HG02798 (cell line): Measurements from ENCODE around the gene IL1RAPL1.

Experiments used
- ATAC-seq: cut with Tn5 transposase; IDR thresholded peaks from one replicate; pipeline ENCODE4 v1.9.1; 2021; ENCODE audit warnings: mild to moderate bottlenecking; ENCODE audit not compliant: unreplicated experiment, poor library complexity

Gene IL1RAPL1

DNA sequence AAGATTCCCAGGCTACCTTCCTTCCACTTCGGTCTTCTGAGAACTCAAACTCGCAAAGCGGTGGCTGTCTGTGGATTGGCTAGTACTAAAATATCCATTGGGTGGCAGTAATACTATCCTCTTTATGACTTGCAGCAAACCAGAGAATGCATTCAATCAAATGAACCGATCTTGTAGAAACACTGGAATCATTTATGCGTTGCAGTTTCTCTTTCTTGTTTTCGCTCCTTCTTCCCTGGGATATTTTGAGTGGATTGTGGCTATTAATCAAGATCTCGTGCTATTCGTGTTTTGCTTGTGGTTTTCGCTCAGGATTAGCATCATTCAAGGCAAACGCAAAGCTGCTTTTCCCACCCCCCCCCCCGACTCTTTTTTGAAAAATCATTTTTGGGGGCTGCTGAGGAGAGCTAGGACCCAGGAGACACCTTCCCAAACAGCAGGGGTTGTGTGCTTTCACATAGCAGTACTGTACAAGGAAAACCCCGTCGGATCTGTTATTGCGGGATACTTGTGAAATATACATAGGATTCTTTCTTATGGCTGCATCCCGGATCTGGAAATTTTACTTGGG, at the start of gene IL1RAPL1:
TSS of gene IL1RAPL1 (plus strand) at position 466 of the 571 bp plus-strand sequence.
- no peak for ATAC-seq

DNA sequence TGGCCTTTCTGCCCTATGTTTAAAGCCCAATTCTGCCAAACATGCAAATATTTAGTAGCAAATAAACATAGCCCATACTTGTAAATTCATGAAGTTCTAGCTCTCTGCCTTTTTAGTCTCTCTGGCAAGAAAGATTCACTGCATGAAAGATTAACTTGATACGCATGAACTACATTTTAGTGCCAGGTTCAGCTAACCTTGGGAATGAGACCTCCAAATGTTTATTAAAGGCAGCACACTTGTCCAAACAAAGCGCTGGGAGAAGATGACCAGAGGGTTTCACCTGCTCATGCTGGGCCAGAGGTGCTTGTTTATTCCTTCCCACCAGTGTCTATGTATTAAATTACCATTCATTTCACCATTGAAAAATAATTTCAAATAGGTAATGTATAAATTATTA, 44.5 kb upstream of the IL1RAPL1 start:
- no peak for ATAC-seq

DNA sequence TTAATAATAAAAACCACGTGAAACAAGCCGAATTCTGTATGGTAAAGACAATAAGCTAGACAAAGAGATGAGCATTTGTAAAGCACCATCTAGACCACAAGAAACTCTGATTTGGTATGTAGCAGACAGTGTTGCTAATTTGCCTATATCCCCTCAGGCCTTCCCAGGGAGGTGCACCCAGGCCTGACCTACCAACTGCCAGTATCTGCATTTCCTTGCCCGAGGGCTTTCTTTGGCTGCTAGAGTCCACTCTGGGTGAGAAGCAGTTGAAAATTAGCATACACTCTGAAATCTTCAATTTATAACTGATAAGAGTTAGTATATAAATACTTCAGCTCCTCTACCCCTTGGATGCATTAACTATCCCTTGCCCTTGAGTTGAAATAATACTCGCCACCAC, 37.4 kb upstream of the IL1RAPL1 start:
- no peak for ATAC-seq

DNA sequence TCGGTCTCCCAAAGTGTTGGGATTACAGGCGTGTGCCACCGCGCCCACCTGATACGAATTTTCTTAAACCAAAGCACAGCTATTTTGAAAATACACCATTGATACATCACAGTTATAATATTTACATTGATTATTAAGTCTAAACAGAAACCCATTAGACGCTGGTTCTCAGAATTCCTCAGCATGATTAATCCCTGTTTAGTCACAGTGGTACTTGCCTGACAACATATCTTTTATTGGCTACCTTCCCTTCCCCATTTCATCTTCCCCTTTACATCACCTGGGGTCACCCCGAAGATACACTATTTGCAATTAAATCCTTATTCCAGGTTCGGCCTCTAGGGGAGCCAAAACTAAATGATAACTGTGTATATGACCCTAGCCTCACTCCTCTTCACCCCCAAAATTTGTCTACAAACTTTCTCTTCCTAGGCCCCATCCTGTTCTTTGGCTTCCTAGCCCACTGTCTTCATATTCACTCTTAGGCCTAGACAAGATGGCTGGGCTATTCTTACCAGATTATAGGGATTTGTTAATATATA, 36.8 kb upstream of the IL1RAPL1 start:
- no peak for ATAC-seq

DNA sequence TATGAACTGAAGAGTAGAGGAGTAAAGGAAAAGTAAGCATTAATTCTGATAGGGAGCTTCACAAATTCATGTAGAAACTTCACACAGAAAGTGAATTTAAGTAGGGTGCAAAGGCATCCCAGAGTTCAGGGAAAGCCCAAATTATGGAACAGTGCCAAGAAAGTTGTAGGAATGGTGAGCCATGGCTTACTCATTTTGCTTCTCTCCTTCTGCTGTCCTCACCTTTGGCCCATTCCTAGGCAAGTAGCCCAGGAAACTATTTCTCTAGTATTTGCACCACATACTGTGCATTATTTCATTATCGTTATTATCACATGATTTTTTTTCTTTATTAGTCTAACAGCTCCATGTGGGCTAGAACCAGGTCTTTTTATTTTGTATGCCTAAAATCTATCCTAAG, 34.9 kb upstream of the IL1RAPL1 start:
- ATAC-seq, result no peak

DNA sequence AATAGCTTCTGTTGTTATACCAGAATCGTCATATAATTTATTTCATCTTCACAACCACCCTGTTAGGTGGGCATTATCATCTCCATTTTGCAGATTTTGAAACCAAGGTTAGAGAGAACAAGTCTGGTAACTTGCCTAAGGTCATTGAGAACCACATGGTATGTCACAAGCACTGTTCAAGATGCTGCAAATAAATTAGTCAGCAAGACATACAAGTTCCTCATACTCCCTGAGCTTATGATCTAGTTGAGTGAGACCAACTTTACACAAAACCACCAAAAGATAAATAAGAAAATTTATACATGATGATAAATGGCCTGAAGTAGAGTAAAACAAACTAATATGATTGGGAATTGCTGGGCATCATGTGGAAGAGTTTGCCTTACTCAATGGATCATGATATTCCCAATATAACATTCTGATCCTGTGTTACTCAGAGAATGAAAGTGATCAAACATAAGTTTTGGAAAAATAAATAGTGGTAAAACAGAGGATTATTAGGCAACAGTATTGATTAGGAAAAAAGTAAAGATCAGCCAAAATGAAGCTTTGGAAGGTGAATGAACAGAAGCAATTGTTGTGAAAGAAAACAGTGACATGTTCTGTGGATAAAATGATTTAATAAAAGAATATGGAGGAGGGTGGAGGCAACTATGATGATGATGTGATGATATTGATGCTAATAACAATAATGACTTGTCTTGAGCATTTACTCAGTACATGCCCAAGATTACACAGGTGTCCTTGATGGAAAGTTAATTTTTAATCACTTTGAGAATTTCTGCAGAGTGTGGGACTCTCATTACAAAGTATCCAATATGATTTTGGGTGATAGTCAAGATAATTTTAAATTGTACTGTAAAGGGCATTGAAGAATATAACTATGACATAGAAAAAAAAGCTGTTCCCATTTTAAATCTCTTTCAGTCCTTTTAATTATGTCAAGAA, 34.1 kb upstream of the IL1RAPL1 start:
- no peak for ATAC-seq

DNA sequence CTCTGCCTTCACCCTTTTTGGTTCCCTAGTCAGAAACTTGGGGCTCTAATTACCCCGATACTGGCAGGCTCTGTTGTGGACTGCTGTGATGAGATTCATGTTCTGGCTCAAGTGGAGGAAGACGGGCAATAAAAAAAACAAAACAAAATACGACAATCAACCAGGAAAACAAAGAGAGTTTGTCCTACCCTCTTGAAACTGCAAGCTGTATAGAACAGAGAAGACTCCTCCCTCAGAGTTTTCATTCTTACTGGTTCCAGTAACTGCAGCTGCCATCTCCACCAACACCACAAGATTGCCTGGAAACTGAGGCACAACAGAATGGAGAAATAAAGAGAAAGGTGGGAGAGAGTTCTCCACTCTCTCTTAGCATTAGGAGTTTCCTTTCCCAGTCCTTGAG, 11.1 kb upstream of the IL1RAPL1 start:
- ATAC-seq, result no peak

DNA sequence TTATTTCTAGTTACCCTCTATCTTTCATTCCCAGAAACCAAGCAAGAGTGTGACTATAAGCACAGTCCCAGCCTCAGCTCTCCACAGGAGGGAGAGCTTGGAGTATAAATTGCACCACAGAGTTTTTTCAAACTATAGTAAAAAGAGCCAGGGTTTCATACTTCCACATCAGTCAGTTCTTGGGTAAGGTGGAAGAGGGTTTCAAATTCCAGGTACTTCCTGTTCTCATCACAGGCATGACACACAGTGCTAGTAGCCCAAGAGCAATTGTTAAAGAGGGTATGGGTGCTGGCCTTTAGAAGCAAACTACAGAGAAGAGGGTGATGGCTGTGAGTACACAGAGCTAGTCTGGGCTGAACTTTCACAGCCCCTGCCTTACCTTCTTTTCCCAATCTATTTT, 5.7 kb upstream of the IL1RAPL1 start:
- ATAC-seq, result no peak

DNA sequence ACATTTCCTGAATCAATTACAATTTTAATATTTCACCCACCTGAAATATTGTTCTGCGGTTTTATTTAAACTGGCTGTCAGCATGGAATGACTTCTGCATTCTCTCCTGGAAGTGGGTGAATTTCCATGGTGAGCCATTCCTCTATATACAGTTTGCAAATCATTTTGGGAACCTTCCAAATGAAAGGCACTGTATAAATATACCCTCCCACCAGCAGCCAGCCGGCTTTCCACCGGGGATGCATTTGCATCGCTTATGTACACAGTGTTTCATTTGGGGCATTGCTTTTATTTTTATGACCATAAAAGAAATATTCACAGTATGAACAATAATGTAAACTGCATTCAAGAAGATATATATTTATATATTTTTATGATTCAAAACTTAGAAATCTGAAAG, 4.7 kb upstream of the IL1RAPL1 start:
- ATAC-seq, result no peak

DNA sequence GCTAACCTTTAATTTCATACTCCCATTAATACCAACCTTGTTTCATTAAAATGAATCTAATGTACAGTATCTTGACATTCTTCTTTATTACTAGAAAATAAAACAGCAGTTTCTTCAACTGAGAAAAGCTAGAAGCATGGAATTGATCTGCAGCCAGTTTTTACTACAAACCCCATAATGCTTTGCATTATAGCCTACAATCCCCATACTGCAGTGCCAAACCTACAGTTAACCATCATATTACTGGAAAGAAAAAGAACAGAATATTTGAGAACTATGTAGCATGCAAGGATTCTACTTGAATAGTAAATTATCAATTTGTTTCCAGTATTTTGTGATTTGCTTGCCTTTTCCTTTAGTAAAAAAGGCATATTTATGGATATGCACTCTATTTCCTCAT, 3.2 kb upstream of the IL1RAPL1 start:
- ATAC-seq, result no peak

DNA sequence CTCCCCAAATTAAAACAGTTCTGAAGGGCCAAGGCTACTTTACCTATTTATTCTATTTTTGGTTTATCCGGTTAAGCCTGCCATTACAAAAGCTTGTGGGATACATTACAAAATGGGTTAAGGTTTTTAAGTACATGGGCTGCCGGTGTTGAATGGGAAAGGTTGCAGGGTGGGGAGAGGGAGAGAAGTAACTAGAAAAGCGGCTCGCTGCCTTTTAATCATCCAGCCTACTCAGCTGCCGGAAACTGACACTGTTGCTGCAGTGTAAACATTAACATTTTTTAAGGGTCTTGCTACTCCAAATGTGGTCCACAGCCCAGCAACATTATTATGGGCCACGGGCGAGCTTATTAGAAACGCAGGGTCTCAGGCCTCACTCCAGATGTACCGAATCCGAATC, 1.5 kb upstream of the IL1RAPL1 start:
- no peak for ATAC-seq

DNA sequence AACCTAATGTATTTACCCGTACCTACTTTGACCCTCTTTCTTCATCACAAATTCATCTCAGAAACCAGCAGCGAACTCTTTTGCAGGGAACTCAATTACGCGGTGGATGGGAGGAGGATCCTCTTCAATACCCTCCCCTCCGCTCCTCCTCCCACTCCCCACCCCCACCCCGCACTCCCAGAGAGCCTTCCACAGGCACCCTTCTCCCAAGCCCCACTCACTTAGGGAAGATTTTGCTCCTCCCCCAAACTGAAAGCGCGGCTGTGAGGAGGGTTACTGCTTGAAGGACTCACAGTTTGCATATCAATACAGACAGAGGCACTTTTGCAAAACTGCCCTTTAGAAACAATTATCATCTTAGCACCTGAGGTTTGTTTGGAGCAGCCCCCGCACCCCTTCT, 960 bp upstream of the IL1RAPL1 start:
- no peak for ATAC-seq

DNA sequence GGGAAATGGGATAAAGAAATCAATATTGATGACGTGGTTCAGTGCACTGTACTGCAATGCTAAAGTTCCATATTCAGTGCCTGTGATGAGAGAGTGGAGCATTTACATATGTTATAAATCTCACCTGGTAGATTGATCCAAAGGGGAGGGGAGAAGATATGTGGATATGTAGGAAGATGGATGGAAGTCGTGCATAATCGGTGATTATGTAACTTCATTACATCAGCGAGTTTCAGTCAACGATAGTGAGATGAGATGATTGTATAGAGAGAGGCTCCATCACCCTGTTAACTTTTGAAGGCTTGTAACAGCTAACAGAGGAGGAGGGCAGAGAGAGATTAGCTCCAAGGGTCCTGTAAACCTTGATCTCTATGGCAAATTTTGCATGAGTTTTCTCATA, 1.8 kb downstream of the IL1RAPL1 start:
- ATAC-seq, result no peak

DNA sequence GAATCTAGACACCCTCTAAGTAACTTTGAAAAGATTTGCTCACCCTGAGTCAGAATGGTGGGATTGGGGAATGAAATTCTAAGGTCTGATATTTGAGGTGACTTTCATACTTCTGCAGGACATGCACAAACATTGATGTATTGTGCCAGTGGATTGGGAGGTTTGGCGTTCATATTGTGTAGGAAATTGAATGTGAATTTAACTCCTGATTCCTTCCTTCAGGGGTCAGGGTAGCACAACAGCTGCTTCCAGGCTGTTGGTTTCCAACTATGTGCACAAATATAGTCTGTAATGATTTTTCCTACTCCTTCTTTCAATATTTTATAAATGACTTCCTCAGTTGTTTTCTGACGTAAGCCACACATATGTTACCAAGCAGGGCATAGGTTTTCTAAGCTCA, 3.1 kb downstream of the IL1RAPL1 start:
- no peak for ATAC-seq

DNA sequence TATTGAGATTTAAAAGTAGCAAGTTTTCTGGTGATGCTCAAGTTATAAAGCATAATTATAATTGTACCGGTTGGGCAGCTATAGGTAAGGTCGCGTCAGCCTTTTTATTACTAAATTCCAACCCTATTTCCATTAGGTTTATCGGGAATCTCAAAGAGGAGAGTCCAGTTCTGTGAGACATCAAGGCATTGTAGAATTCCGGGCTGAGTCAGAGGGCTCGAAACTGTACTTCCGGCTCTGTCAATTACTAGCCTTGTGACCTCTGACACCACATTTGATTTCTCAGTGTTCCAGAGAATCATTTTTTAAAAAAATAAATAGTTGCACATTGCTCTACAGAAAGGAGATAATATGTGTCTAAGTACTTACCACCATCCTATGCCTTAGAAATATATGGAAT, 4.3 kb downstream of the IL1RAPL1 start:
- no peak for ATAC-seq

DNA sequence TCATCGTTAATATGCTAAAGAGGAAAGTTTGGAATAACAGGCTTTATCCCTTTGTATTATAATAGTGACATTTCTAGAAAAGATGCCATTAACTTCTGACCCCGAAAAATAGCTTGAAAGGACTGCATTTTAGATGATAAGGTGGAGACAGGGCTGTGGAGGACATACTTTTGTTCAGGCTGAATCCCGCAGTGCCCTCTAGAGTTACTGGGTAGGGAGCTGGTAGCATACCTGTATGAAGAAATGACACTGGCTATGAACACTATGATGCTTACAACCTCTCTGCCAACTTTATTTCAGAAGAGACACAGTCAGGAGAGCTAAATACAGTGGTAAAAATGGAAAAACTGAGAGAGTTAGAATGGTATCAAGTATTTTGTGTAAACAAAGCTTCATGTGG, 8.1 kb downstream of the IL1RAPL1 start:
- ATAC-seq, result no peak

DNA sequence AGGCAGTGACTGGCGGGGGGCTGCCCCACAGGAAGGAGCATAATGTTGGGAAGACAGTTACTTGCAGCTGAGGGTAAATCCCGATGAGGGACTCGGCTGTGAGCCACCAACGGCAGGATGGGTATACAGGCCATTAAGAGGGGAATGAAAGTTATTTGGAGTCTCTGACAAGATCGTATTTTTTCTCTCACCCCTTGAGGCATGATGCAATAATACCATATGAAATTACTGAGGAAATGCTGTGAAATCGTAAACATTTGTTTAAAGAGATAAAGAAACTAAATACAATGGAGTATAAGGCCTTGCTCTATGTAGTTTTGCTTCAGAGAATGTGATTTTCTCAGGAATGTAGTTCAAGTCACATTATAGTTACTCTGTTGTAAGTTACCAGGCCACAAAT, 12.7 kb downstream of the IL1RAPL1 start:
- no peak for ATAC-seq

DNA sequence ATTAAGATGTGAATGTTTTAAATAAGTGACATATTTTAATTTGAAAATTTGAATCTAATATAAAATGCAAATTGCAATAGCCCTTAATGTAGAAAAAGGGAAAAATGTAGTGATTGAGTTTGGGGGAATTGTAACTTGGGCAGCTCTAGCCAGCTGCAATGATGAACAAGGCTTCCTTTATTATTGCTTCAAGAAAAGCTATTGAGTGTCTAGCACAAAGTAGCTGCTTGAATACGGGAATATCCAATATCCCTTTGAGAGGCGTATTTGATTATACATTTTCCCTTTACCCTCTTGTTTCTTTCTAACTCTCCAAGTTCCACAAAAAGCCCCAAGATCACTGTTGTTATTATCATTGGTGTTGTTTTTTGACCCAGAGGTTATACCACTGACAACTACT, 21.8 kb downstream of the IL1RAPL1 start:
- ATAC-seq, result no peak

DNA sequence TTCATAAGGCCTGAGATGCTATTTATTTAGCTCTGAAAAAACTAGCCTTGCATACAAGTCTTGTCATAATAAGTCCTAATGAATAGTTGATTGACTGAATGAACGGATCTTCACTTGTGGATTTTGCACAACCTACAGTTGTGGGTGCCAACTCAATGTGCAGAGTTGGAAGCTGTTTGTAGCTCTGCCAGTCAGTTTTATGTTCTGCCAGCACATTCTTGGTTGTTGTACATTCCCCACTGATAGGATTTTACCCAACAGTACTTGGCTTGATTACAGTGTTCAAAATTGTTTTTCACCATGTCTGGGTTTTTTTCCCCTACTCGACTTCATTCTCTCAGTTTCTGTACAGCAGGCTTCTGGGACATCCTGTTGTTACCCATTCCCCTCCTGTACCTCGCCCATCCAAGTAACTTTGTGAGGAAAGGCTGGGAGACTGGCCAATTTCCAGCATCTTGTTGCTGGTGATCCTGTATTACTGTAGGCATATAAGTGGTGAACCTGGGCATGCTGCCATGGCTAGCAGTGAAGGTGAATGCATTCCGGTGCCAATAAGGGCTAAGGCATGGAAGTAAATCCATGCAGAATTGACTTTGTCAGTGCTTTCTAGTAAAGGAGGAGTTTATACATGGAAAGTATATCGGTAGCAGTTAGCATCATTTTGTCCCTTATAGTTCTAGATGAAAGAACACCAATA, 22.8 kb downstream of the IL1RAPL1 start:
- ATAC-seq, result no peak

DNA sequence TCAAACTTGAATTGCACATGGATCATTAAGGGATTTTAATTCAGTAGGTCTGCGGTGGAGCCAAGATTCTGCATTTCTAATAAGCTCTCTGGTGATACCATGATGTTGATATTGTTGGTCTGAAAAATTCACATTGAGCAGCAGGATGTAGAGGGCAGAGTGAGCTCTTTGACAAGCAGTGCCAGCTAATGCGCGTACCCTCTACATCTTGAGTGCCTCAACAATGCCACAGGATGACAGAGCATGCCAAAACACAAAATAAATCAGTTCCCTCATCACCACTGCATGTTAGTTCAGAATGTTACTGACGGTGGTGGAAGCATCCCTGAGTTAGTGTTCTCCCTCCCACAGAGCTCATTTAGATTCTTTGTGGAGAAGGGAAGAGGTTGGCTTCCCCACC, 23.5 kb downstream of the IL1RAPL1 start:
- no peak for ATAC-seq

DNA sequence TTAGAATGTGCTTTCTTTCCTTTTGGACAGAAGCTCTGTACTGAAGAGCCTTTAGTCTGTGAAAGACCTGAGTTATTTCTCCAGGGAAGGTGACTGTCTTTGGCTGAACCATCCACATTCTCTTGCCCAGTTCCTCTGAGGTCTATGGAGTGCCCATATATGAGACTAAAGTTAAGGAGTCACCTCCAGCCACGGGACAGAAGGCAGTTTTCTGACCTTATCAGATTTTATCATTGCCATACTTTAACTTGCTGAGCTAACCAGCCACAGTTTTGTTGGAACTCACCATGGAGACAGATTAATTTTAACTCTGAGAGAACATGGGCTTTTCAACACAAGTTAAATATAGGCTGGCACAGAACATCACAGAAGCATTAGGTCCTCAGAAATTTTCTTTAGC, 26.3 kb downstream of the IL1RAPL1 start:
- ATAC-seq, result no peak
